Femur (tissue), 1 donor: Measurements from ENCODE around the gene OR5I1.
"Not testable (repeated sequence)": the region's sequence is repeated elsewhere in the genome, so short reads cannot be mapped to it uniquely, and the experiment has no call there.

Experiments used
- DNase-seq: peaks from one replicate; pipeline ENCODE4 v3.0.0-alpha.2; 2017

Gene OR5I1

GRCh38 chr11:55936300-55936699 is at the start of gene OR5I1:
Gene OR5I1, minus strand, starts transcription at chr11:55936400. Its CDS starts 0 bp downstream, at chr11:55936400.
- DNase-seq: no peak

GRCh38 chr11:55970935-55971334 is 34.7 kb upstream of the OR5I1 start:
- DNase-seq: no peak

GRCh38 chr11:55969845-55970244 is 33.6 kb upstream of the OR5I1 start, which contains the start of gene OR10AG1:
Gene OR10AG1, minus strand, starts transcription at chr11:55969945. Its CDS starts 38 bp downstream, at chr11:55969907.
- DNase-seq: no peak

GRCh38 chr11:55967914-55968313 is 31.7 kb upstream of the OR5I1 start:
- no peak for DNase-seq

DNA sequence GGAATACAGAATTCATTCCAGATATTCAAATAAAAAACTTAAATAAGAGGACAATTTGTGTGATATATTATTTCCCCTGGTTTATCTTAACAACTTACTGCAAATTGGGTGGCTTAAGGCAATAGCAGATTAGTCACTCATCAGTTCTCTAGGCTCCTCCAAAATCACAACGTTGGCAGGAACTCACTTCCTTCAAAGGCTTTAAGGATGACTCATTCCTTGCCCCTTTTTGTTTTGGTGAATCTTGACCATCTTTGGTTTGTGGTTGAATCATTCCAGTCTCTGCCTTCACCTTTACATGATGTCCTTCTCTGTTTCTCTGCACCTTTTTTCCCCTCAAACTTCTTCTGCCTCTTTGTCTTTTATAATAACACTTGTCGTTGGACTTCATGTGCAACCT is 30.2 kb upstream of the OR5I1 start:
- no peak for DNase-seq

DNA sequence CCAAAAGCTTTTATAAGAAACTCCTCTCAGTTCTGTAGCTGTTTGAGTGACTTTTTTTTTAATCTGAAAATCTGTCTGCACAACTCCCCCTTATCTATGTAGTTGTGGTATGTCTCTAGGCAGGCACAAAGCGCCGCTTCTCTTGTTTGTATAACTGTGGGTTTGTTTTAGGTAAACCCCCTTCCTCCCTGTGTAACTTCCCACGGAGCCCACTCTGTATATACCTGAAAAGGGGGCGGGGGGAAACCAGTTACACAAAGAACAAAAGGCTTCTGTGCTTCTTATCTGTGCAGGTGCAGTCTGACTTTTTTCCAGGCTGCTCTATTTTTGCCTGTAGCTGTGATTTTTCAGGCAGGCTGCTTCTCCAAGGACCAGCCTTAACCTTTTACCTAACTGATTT is 20.3 kb upstream of the OR5I1 start:
- no peak for DNase-seq

DNA sequence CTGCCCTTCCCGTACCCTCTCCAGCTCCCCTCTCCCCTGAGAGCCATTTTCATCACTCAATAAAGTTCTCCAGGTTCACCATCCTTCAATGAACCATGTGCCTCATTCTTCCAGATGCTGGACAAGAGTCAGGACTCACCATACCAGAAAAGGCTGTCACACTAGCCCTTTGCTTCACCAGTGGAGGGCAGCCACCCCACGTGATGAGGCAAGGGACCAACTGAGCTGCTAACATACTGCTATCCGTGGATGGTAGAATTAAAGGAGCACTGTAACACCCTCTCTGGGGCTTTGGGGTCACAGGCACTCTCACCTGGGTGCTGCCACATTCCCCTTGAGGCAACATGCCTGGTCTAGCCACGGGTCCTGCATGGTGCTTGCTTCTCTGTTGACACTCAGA is 13.1 kb upstream of the OR5I1 start:
- no peak for DNase-seq

GRCh38 chr11:55942785-55943392 is 6.7 kb upstream of the OR5I1 start:
- no peak for DNase-seq

- DNase-seq: no peak
Observed at GRCh38 chr11:55920537-55920936, 15.7 kb downstream of the OR5I1 start.

GRCh38 chr11:55914482-55914881 is 21.7 kb downstream of the OR5I1 start, which contains the start of gene OR5W2:
Gene OR5W2, minus strand, starts transcription at chr11:55914582. Its CDS starts 0 bp downstream, at chr11:55914582.
- DNase-seq: no peak

DNA sequence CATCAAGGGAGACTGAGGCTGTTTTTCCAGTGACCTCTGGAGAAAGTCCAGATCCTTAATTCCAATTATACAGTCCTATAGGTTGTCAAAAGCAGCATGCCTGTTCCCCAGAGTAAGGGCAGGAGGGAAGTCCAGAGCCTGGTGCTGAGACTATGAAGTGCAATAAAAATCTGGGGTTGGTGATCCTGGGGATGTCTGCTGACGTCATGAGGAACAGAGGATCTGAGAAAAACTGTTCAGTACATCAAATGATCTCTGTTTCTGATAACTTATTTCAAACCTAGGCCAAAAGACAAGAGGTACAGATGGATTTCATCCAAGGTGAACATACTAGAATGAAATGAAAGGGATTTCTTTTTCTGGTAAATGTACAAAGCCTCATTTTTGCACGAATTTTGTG is 33.9 kb downstream of the OR5I1 start:
- no peak for DNase-seq

GRCh38 chr11:55895216-55895615 is 41.0 kb downstream of the OR5I1 start:
- DNase-seq: no peak

- DNase-seq: not testable (repeated sequence)
Observed at GRCh38 chr11:55885481-55885880, 50.7 kb downstream of the OR5I1 start.
